GM19452 (cell line): Measurements from ENCODE around the gene EXOC3L4.

Experiments used
- ATAC-seq: cut with Tn5 transposase; IDR thresholded peaks from one replicate; pipeline ENCODE4 v1.9.1; 2021; ENCODE audit not compliant: unreplicated experiment

The EXOC3L4 gene

GRCh38 chr14:103090481-103091020 is 4.0 kb upstream of the EXOC3L4 start:
- no peak for ATAC-seq

GRCh38 chr14:103091041-103091882 is 3.3 kb upstream of the EXOC3L4 start:
- ATAC-seq, result peak; percentile 56

DNA sequence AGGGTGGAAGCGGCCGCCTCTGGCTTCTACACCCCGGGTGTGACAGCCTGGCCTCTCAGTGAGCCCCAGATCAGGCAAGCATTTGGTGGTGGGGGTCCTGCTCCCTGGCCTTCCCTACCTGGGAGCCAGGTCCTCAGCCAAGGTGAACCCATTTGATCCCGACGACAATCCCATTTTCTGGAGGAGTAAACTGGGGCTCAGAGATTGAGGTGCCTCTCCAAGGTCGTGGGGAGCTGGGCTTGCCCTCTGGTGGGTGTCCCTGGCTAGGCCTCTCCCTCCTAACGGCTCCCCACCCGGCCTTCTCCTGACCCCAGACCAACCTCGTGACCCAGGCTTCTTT is 2.7 kb upstream of the EXOC3L4 start:
- ATAC-seq, result no peak

GRCh38 chr14:103093856-103094405 is 594 bp upstream of the EXOC3L4 start:
- ATAC-seq, result no peak

- no peak for ATAC-seq
These were observed 769 bp downstream of the EXOC3L4 start for GRCh38 chr14:103095210-103095778.

DNA sequence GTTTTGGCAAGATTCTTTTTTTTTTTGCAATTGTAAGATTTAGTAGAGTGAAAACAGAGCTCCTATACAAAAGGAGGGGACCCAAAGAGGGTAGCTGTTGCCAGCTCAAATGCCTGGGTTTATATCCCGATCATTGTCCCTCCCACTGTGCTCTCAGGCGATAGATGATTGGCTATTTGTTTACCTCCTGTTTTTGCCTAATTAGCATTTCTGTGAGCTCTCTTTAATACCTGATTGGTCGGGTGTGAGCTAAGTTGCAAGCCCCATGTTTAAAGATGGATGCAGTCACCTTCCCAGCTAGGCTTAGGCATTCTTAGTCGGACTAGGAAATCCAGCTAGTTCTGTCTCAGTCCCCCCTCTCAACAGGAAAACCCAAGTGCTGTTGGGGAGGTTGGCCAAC is 1.9 kb downstream of the EXOC3L4 start:
- no peak for ATAC-seq

- ATAC-seq, result no peak
These were observed 2.9 kb downstream of the EXOC3L4 start for GRCh38 chr14:103097244-103097993.

DNA sequence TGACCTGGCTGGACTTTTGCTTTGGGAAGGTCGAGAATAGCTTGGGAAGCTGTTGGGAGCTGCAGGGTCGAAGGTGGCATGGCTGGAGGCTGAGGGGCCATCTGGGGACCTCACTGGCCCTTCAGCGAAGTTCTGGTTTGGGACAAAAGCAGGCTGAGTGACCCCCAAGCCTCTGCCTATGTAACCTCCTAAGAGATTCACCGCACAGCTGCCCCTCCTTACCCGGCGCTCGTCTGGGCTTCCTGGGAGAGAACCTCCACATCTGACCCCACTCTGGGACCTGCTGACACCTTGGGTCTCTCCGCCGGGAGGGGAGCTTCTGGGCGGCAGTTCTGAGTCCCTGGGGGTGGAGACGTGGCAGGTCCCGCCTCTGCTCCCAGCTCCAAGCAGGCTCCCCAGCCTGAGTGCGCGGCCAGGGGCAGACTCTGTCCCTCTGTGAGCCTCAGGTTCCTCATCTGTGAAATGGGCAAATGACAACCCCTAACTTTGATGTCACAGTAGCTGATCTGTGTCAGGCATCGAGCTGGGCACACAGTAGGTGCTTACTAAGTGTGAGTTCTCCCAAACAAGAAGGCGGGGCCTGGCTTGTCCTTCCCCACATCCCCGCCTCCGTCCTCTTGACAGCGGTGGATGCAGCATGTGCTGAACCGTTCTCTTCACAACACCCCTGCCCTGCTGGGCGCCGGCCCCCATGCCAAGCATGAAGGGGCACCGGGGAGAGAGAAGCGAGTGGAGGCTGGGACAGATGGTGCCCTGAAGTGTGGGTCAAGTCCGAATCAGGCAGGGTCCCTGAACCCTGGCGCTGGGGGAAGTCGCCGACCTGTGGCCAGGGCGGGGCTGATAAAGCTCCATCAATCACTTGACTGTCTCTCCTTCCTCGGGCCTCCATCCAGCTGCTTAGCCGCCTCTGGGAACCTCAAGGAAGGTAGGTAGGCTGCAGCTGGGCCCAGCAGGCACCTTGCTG is 3.8 kb downstream of the EXOC3L4 start:
- no peak for ATAC-seq

DNA sequence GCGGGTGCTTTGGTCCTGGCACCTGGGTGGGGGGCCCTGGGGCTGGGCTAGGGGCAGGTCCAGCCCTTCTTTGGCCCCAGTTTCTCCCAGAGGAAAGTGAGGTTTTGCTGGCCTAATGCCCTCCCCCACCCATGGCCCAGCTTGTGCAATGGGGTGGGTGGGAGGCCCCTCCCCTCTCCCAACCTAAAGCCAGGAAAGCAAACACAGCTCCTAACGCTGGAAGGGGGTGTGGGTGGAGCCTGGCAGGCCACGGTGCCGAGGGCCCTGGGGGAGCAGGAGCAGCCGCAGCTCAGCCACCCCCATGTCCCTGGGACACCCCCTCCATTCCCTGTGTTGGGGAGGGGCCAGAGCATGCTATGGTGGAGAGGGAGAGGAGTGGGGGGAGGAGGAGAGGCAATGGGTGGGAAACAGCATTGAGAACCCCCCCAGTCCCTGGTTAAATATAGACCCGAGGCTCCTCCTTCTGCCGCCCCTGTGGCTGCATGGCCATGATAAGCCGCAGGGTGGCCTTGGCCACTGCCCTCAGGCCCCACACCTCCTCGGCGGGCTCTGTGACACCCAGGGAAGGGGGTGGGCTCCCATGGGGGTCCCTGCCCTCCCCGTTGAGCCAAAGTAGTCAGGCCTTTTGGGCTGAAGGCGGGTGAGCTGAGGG is 4.7 kb downstream of the EXOC3L4 start:
- no peak for ATAC-seq

DNA sequence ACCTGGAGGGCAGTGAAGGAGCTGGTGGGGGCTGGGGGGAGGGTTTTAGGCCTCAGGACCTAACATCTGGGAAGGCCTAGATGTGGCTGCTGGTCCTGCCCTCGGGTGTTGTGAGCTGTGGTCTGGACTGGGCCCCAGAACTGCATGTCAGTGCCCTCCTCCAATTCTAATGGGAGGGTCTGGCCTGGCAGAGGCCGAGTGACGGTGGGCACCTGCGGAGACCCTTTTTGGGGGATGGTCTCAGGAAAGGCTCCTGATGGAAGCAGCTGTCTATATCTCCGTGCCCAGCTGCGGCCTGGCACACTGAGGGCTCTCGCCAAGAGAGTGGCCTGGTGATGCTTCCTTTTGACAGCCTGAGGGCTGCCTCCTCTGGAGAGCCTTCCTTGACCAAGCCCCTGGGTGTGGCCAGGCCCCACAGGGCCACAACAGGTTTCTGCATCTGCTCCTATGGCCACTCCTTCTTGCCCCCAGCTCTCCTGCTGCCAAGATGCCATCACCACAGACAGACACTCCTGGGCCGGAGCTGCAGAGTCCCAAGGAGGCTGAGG is 5.3 kb downstream of the EXOC3L4 start:
- no peak for ATAC-seq

DNA sequence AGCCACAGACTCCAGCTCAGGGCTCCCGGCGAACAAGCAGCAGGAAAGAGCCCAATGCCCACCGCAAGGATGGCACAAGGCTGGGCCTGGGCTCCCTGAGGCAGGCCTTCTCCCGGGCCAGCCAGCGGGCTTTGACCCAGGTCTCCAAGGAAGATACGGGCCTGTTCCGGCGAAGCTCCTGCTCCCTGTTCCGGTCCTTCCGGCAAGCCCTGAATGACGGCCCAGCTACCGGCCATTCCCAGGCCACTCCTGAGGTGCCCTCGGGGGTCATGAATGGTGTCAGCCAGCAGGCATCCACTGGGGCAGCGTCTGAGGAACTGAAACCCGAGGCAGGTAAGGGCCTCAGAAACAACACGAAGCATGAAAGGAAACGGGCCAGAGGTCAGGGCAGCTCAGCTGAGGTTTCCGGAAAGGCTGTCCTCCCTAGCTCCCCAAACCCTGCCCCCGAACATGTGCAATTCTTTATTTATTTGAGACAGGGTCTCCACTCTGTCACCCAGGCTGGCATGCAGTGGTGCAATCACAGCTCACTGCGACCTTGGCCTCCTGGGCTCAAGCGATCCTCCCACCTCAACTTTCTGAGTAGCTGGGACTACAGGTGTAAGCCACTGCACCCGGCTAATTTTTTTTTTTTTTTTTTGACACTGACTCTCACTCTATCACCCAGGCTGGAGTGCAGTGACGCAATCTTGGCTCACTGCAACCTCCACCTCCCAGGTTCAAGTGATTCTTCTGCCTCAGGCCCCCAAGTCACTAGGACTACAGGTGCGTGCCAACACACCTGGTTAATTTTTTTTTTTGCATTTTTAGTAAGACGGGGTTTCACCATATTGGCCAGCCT is 6.0 kb downstream of the EXOC3L4 start:
- ATAC-seq, result peak; percentile 46

- no peak for ATAC-seq
These were observed 6.9 kb downstream of the EXOC3L4 start for GRCh38 chr14:103101257-103101962.

DNA sequence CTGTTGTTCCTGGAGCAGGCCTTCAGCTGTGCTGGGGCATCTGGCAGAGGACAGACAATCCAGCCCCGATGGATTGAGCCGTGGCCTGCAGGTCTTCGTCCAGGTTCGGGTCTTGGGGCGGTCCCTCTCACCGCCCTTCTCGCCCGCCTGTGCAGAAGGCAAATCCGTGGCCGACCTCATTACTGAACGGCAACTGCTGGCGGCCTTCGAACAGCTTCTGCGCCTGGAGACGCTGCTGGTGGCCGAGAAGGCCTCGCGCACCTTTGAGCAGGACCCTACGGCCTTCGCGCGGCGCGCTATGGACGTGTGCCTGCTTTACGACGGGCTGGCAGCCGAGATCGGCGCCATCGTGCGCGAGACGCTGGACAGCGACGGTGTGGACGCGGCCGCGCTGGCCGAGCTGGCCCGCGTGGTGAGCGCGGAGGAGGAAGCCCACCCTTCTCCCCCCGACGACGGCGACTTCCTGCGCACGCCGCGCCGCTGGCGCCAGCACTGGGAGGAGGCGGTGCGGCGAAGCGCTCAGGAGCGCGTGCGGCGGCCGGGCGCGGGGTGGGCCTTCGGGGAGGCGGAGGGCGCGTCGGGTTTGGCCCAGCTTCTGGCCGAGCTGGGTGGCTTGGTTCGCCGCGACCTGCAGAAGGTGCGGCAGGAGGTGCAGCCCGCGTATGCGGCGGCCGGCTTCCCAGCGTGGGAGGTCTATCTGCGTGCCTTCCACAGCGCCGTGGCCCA is 7.6 kb downstream of the EXOC3L4 start:
- no peak for ATAC-seq

- no peak for ATAC-seq
These were observed 8.2 kb downstream of the EXOC3L4 start for GRCh38 chr14:103102689-103103260.

DNA sequence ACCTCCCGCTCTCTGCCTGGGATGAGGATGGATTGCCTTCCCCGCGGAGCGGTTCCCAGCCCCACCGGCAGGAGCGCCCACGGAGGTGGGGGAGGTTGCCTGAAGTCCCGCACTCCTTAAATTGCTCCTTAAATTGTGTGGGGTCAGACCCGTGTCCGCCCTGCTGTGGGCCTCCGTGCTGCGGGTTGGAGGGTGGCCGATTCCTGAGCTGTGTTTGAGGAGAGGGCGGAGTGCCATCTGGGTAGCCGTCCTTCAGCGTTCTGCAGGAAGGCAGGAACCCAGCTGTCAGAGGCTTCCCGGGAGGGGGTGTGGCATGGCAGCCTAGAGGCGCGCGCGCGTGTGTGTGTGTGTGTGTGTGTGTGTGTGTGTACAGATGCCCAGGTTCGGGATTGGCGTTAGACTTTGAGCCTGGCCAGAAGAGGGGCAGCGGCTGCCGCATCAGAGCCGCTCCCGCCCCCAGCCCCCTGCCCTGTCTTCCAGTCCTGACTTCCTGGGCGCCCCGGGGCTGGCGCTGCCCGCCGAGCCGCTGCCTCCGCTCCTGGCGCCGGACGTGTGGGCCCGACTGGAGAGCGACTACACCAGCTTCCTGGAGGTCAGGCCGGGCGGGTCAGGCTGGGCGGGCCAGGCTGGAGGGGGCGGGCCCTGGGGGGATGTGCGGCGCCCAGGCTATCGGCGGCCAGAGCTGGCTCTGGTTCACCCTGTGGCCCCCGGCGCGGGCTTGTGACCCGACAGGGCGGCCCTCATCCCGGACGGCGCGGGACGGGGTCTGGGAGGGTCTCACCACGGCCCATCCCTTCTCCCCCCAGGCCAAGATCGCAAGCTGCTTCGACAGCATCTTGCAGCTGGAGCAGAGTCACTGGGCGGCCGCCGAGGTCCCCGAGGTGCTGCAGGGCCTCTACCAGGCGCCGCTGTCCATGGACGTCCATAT is 9.2 kb downstream of the EXOC3L4 start:
- ATAC-seq, result no peak

- ATAC-seq, result no peak
These were observed 9.8 kb downstream of the EXOC3L4 start for GRCh38 chr14:103104389-103104653.
